Thyroid gland (tissue), 4 donors: ENCODE data around the gene ZIC5.

Source experiments
- POLR2A ChIP-seq, 2 donors: fragments of 450-650 bp; IDR thresholded peaks; one replicate each; pipeline ENCODE4 v1.6.1; 2017; ENCODE audit warnings: antibody characterized with exemption in 2 of 2, mild to moderate bottlenecking in 2 of 2, moderate library complexity in 1 of 2
- TF ChIP-seq, protein P1 (sequence below), 6 experiments: fragments of 200-600 bp in 3 of 6; fragments of 450-650 bp in 3 of 6; sonication (generic) in 3 of 6; IDR thresholded peaks; one replicate each; pipeline ENCODE4 v1.5.1; 2016 to 2019; ENCODE audit warnings: antibody characterized with exemption in 6 of 6, mild to moderate bottlenecking in 2 of 6, inconsistent platforms in 1 of 6, moderate library complexity in 1 of 6

DNA sequence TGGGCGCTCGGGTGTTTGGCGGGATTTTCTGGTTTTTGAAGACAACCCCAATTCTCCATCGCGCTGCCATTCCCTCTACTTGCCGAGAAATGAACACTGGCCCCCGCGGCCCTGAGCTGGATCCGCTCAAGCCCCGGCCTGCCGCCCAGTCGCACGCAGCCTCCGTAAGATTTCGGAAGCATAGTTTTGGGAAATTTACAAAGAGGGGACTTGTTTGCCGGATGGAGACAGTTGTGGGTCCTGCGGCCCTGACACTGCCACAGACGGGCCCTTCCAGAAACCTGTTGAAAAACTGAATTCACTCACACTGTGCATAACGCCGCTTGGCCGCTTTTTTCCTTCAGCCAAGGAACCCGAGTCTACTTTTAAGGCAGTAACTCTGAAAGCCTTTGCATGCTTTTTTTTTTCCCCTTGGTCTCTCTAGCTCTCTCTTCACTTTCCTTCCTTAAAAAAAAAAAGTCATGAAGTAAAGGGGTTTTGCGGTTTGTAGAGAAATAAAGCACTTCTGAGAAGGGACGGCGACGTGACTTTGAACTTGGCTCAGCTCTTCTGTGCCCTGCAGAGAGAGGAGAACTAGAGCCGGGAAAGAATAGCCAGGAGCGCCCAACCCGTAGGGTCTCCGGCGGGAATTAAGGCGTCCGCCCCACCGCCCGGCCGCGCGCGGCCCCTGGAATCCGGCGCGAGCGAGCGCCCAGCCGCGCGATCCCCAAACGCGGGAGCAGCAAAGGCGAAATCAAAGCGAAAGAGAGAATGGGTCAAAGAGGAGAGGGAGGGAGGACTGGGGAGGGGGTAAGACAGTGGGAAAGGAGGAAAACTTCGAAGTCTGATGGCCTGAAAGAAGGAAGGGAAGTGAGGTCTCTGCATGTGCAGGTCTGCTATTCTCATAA is 6.6 kb upstream of the ZIC5 start:
- TF ChIP-seq, protein P1, sequence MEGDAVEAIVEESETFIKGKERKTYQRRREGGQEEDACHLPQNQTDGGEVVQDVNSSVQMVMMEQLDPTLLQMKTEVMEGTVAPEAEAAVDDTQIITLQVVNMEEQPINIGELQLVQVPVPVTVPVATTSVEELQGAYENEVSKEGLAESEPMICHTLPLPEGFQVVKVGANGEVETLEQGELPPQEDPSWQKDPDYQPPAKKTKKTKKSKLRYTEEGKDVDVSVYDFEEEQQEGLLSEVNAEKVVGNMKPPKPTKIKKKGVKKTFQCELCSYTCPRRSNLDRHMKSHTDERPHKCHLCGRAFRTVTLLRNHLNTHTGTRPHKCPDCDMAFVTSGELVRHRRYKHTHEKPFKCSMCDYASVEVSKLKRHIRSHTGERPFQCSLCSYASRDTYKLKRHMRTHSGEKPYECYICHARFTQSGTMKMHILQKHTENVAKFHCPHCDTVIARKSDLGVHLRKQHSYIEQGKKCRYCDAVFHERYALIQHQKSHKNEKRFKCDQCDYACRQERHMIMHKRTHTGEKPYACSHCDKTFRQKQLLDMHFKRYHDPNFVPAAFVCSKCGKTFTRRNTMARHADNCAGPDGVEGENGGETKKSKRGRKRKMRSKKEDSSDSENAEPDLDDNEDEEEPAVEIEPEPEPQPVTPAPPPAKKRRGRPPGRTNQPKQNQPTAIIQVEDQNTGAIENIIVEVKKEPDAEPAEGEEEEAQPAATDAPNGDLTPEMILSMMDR (IDR thresholded peaks at IDR 0.05) = no peak
- no peak for TF ChIP-seq POLR2A (IDR thresholded peaks at IDR 0.05)
